OCI-LY7 (cell line): Measurements from ENCODE around the gene CLSTN2. TPM values are rescaled to one million over a fixed set of nuclear protein-coding genes. Genes with fewer than 3 reads are reported as not detected.

Source experiments
- BruUV-seq: library from RNA; stranded (reverse); fragments of 400-500 nt; replicated peaks from 2 replicates; lab custom pipeline; 2021; lab: Mats Ljungman, UMichigan
- CTCF ChIA-PET: fragments of 300-600 bp; sonication (Branson Sonifier 250); formaldehyde crosslinking; loops from one replicate; lab custom pipeline; 2022; ENCODE audit warnings: antibody characterized with exemption; ENCODE audit not compliant: unreplicated experiment; lab: Charles Lee
- POLR2A ChIA-PET: fragments of 300-600 bp; sonication (Branson Sonifier 250); formaldehyde crosslinking; loops from one replicate; lab custom pipeline; 2022; ENCODE audit warnings: antibody characterized with exemption; lab: Charles Lee
- DNase-seq: peaks from one replicate; pipeline ENCODE4 v3.0.0-alpha.2; 2015; ENCODE audit warnings: low spot score
- H2AFZ ChIP-seq: fragments of 200-600 bp; sonication (generic), shearing (Covaris generic); 2 replicates; pipeline ENCODE4 v1.6.1; 2014; ENCODE audit warnings: mild to moderate bottlenecking, antibody characterized with exemption, low read length, moderate library complexity
- H3K27ac ChIP-seq: fragments of 200-600 bp; sonication (generic); 2 replicates; pipeline ENCODE4 v1.5.1; 2014; ENCODE audit warnings: mixed run types, low read depth, mild to moderate bottlenecking, moderate library complexity, low read length, inconsistent platforms; ENCODE audit not compliant: poor library complexity, severe bottlenecking
- H3K36me3 ChIP-seq: fragments of 200-600 bp; sonication (generic); 2 replicates; pipeline ENCODE4 v1.6.1; 2014; ENCODE audit warnings: mild to moderate bottlenecking, antibody characterized with exemption, low read length, moderate library complexity, mixed read lengths; ENCODE audit not compliant: insufficient read depth
- H3K4me1 ChIP-seq: fragments of 200-600 bp; sonication (generic); 2 replicates; pipeline ENCODE4 v1.5.1; 2014; ENCODE audit warnings: mild to moderate bottlenecking, low read length; ENCODE audit not compliant: insufficient read depth, poor library complexity, severe bottlenecking
- H3K4me2 ChIP-seq: fragments of 200-600 bp; sonication (generic); 2 replicates; pipeline ENCODE4 v1.6.1; 2014; ENCODE audit warnings: mild to moderate bottlenecking, low read length
- H3K4me3 ChIP-seq: fragments of 200-600 bp; sonication (generic); 2 replicates; pipeline ENCODE4 v1.5.1; 2014; ENCODE audit warnings: mild to moderate bottlenecking, low read depth, low read length; ENCODE audit not compliant: poor library complexity, severe bottlenecking
- H3K79me2 ChIP-seq: fragments of 200-600 bp; sonication (generic); 2 replicates; pipeline ENCODE4 v1.6.1; 2016; ENCODE audit warnings: low read depth, mild to moderate bottlenecking, low read length, moderate library complexity, mixed read lengths; ENCODE audit not compliant: insufficient read depth
- H3K9me2 ChIP-seq: fragments of 200-600 bp; sonication (generic); 2 replicates; pipeline ENCODE4 v1.6.1; 2016; ENCODE audit warnings: mild to moderate bottlenecking, low read length, mixed read lengths; ENCODE audit not compliant: insufficient read depth
- H3K9me3 ChIP-seq: fragments of 200-600 bp; sonication (generic); 2 replicates; pipeline ENCODE4 v1.6.1; 2014; ENCODE audit warnings: mild to moderate bottlenecking, mixed run types, low read length, mixed read lengths
- H4K20me1 ChIP-seq: fragments of 200-600 bp; sonication (generic); 2 replicates; pipeline ENCODE4 v1.6.1; 2014; ENCODE audit warnings: mild to moderate bottlenecking, antibody characterized with exemption, low read length, moderate library complexity, mixed read lengths; ENCODE audit not compliant: insufficient read depth
- CTCF ChIP-seq: fragments of 200-600 bp; sonication (generic); conservative IDR thresholded peaks from 2 replicates; pipeline ENCODE4 v1.5.1; 2014; ENCODE audit warnings: mild to moderate bottlenecking, antibody characterized with exemption, low read length, moderate library complexity, mixed read lengths
- EZH2phosphoT487 ChIP-seq: fragments of 200-600 bp; sonication (generic); IDR thresholded peaks from 2 replicates; pipeline ENCODE4 v1.6.1; 2018; ENCODE audit warnings: low read depth, borderline replicate concordance, mild to moderate bottlenecking, mixed run types, antibody characterized with exemption, low read length, moderate library complexity, mixed read lengths
- intact Hi-C: fragments of 100-400 bp; cut with micrococcal nuclease; formaldehyde crosslinking; loops from one replicate; pipeline ENCODE4 v1.10.0; 2022; ENCODE audit not compliant: unreplicated experiment
- total RNA-seq, 2 experiments: library from RNA; depleted of rRNA in 1 of 2; stranded (reverse); fragments of >200 nt in 1 of 2; shearing (Covaris generic) in 1 of 2; gene quantifications; 2 replicates each; pipeline ENCODE4 v1.2.3, GENCODE V29; 2014 to 2022

CLSTN2 gene
- total RNA-seq, 2 experiments from 2014 or later = not detected

GRCh38 chr3:140247775-140248174, 312.8 kb downstream of the CLSTN2 start:
- POLR2A ChIA-PET = interaction anchor here (0.6 kb wide), 1 partner anchor 273 kb away, joined by 6 read pairs; no protein-coding TSS in a partner anchor
- Histone ChIP-seq H3K27ac (no peak overlapping the region), H3K4me1 (no peaks in the 10 kb centered on the region), H3K36me3 (no peaks in the 10 kb centered on the region), H3K79me2 (no peaks in the 10 kb centered on the region), H3K4me2 (no peak overlapping the region), H3K9me2 (no peaks in the 10 kb centered on the region), H3K4me3 (no peak overlapping the region), H2AFZ (no peak overlapping the region), H3K9me3 (no peaks in the 10 kb centered on the region), H4K20me1 (no peaks in the 10 kb centered on the region)
- intact Hi-C loops = no loop called here
- no TSS peak for BruUV-seq
- no peak for DNase-seq
- TF ChIP-seq EZH2phosphoT487 = no peak
- TF ChIP-seq CTCF = no peak
- CTCF ChIA-PET = no interaction called here

GRCh38 chr3:140249188-140249587, 314.2 kb downstream of the CLSTN2 start:
- Histone ChIP-seq H2AFZ (no peak overlapping the region), H3K4me3 (no peak overlapping the region), H3K9me2 (no peaks in the 10 kb centered on the region), H3K36me3 (no peaks in the 10 kb centered on the region), H3K27ac (no peak overlapping the region), H4K20me1 (no peaks in the 10 kb centered on the region), H3K4me1 (no peaks in the 10 kb centered on the region), H3K9me3 (no peaks in the 10 kb centered on the region), H3K4me2 (no peak overlapping the region), H3K79me2 (no peaks in the 10 kb centered on the region)
- DNase-seq = no peak
- intact Hi-C loops = no loop called here
- ChIA-PET CTCF (no interaction called here), POLR2A (no interaction called here)
- TF ChIP-seq EZH2phosphoT487 (no peak), CTCF (no peak)
- BruUV-seq = no TSS peak

- H2AFZ ChIP-seq = no peak overlapping the region
- intact Hi-C loops = no loop called here
- no peaks in the 10 kb centered on the region for H3K9me2 ChIP-seq
- BruUV-seq = no TSS peak
- POLR2A ChIA-PET = no interaction called here
- H3K36me3 ChIP-seq = no peaks in the 10 kb centered on the region
- no peak overlapping the region for H3K4me2 ChIP-seq
- H3K9me3 ChIP-seq = no peaks in the 10 kb centered on the region
- no peaks in the 10 kb centered on the region for H4K20me1 ChIP-seq
- TF ChIP-seq EZH2phosphoT487 = no peak
- no peak for TF ChIP-seq CTCF
- no peak overlapping the region for H3K27ac ChIP-seq
- CTCF ChIA-PET = no interaction called here
- H3K4me3 ChIP-seq = no peak overlapping the region
- no peak for DNase-seq
- no peaks in the 10 kb centered on the region for H3K79me2 ChIP-seq
- no peaks in the 10 kb centered on the region for H3K4me1 ChIP-seq
Observed at GRCh38 chr3:140250010-140250855, 315.2 kb downstream of the CLSTN2 start.
